ENCODE data around the gene MBTD1.

GRCh38 chr17:51142597-51142996 is 117.3 kb downstream of the MBTD1 start:
- TF ChIP-seq CTCF (IDR thresholded peaks at IDR 0.05): no peak
- TF ChIP-seq POLR2A (IDR thresholded peaks at IDR 0.05): no peak

Measured in right lobe of liver (tissue), 4 donors.